Muscle layer of duodenum (tissue), 2 donors: ENCODE data around the gene INPP5A.

ENCODE experiments used
- H3K27ac ChIP-seq: one replicate; pipeline ENCODE4 v1.7.0; 2013; ENCODE audit warnings: mild to moderate bottlenecking, low read length
- H3K27me3 ChIP-seq: one replicate; pipeline ENCODE4 v1.7.0; 2013; ENCODE audit warnings: low read depth, mild to moderate bottlenecking, control low read depth, low read length
- H3K36me3 ChIP-seq, 2 donors: one replicate each; pipeline ENCODE4 v1.7.0; 2013; ENCODE audit warnings: low read length in 2 of 2, control low read depth in 1 of 2, mild to moderate bottlenecking in 1 of 2; ENCODE audit not compliant: insufficient read depth in 2 of 2, control insufficient read depth in 1 of 2
- H3K4me1 ChIP-seq, 2 donors: one replicate each; pipeline ENCODE4 v1.7.0; 2013; ENCODE audit warnings: low read length in 2 of 2, mild to moderate bottlenecking in 2 of 2, control low read depth in 1 of 2, moderate library complexity in 1 of 2; ENCODE audit not compliant: insufficient read depth in 2 of 2, control insufficient read depth in 1 of 2
- H3K4me3 ChIP-seq, 2 donors: one replicate each; pipeline ENCODE4 v1.7.0; 2013; ENCODE audit warnings: low read length in 2 of 2, low read depth in 1 of 2, mild to moderate bottlenecking in 1 of 2
- H3K9me3 ChIP-seq, 2 donors: one replicate each; pipeline ENCODE4 v1.7.0; 2013; ENCODE audit warnings: low read length in 2 of 2, control low read depth in 1 of 2, mild to moderate bottlenecking in 1 of 2; ENCODE audit not compliant: control insufficient read depth in 1 of 2
- donor health status: healthy.

The INPP5A gene

GRCh38 chr10:132576671-132577349, 39.2 kb downstream of the INPP5A start:
- Histone ChIP-seq H3K4me1 (peaks cover 35 to 58% of the 10 kb centered on the region in 2 donors), H3K27ac (no peak overlapping the region), H3K36me3 (no peaks in the 10 kb centered on the region), H3K9me3 (no peaks in the 10 kb centered on the region), H3K27me3 (no peaks in the 10 kb centered on the region), H3K4me3 (no peak overlapping the region)

GRCh38 chr10:132577350-132578003, 39.9 kb downstream of the INPP5A start:
- no peaks in the 10 kb centered on the region for H3K27me3 ChIP-seq
- no peaks in the 10 kb centered on the region for H3K9me3 ChIP-seq
- no peaks in the 10 kb centered on the region for H3K36me3 ChIP-seq
- peaks cover 28 to 53% of the 10 kb centered on the region in 2 donors for H3K4me1 ChIP-seq
- H3K4me3 ChIP-seq = no peak overlapping the region
- no peak overlapping the region for H3K27ac ChIP-seq

- Histone ChIP-seq H3K27me3 (no peaks in the 10 kb centered on the region), H3K9me3 (no peaks in the 10 kb centered on the region), H3K27ac (no peak overlapping the region), H3K4me3 (no peak overlapping the region), H3K4me1 (peaks cover 24 to 58% of the 10 kb centered on the region in 2 donors), H3K36me3 (no peaks in the 10 kb centered on the region)
These were observed 40.8 kb downstream of the INPP5A start for GRCh38 chr10:132578287-132578951.

- no peaks in the 10 kb centered on the region for H3K9me3 ChIP-seq
- peaks cover 24 to 65% of the 10 kb centered on the region in 2 donors for H3K4me1 ChIP-seq
- H3K27ac ChIP-seq = no peak overlapping the region
- no peaks in the 10 kb centered on the region for H3K27me3 ChIP-seq
- H3K4me3 ChIP-seq = no peak overlapping the region
- no peaks in the 10 kb centered on the region for H3K36me3 ChIP-seq
These were observed 41.7 kb downstream of the INPP5A start for GRCh38 chr10:132579027-132579859.

- Histone ChIP-seq H3K27ac (no peak overlapping the region), H3K27me3 (no peaks in the 10 kb centered on the region), H3K36me3 (no peaks in the 10 kb centered on the region), H3K4me3 (no peak overlapping the region), H3K4me1 (peaks cover 19 to 65% of the 10 kb centered on the region in 2 donors), H3K9me3 (no peaks in the 10 kb centered on the region)
These were observed 42.6 kb downstream of the INPP5A start for GRCh38 chr10:132580143-132580542.

GRCh38 chr10:132580617-132581016, 43.0 kb downstream of the INPP5A start:
- Histone ChIP-seq H3K4me1 (peaks cover 18 to 63% of the 10 kb centered on the region in 2 donors), H3K27ac (no peak overlapping the region), H3K4me3 (no peak overlapping the region), H3K9me3 (no peaks in the 10 kb centered on the region), H3K36me3 (no peaks in the 10 kb centered on the region), H3K27me3 (no peaks in the 10 kb centered on the region)

- H3K4me3 ChIP-seq = no peak overlapping the region
- H3K4me1 ChIP-seq = peaks cover 15 to 63% of the 10 kb centered on the region in 2 donors
- H3K36me3 ChIP-seq = no peaks in the 10 kb centered on the region
- no peaks in the 10 kb centered on the region for H3K9me3 ChIP-seq
- no peaks in the 10 kb centered on the region for H3K27me3 ChIP-seq
- H3K27ac ChIP-seq = no peak overlapping the region
These were observed 44.5 kb downstream of the INPP5A start for GRCh38 chr10:132582137-132582536.

GRCh38 chr10:132582771-132583170, 45.2 kb downstream of the INPP5A start:
- no peaks in the 10 kb centered on the region for H3K27me3 ChIP-seq
- H3K9me3 ChIP-seq = no peaks in the 10 kb centered on the region
- H3K4me1 ChIP-seq = peaks cover 10 to 63% of the 10 kb centered on the region in 2 donors
- no peak overlapping the region for H3K4me3 ChIP-seq
- H3K27ac ChIP-seq = no peak overlapping the region
- no peaks in the 10 kb centered on the region for H3K36me3 ChIP-seq

GRCh38 chr10:132583456-132583855, 45.9 kb downstream of the INPP5A start:
- no peaks in the 10 kb centered on the region for H3K9me3 ChIP-seq
- peaks cover 15 to 63% of the 10 kb centered on the region in 2 donors for H3K4me1 ChIP-seq
- H3K4me3 ChIP-seq = no peak overlapping the region
- H3K36me3 ChIP-seq = no peaks in the 10 kb centered on the region
- no peaks in the 10 kb centered on the region for H3K27me3 ChIP-seq
- H3K27ac ChIP-seq = no peak overlapping the region

GRCh38 chr10:132584081-132584480, 46.5 kb downstream of the INPP5A start:
- Histone ChIP-seq H3K36me3 (no peaks in the 10 kb centered on the region), H3K27me3 (no peaks in the 10 kb centered on the region), H3K4me1 (peaks cover 21 to 63% of the 10 kb centered on the region in 2 donors), H3K27ac (no peak overlapping the region), H3K4me3 (no peak overlapping the region), H3K9me3 (no peaks in the 10 kb centered on the region)
